22Rv1 (cell line): ENCODE results near the gene CGNL1.

ENCODE experiments used
- ZFX ChIP-seq: fragments of 450-650 bp; IDR thresholded peaks from 2 replicates; pipeline ENCODE4 v1.6.1; 2017; ENCODE audit warnings: antibody characterized with exemption, borderline replicate concordance
- TF ChIP-seq, protein P1 (sequence below): fragments of 450-650 bp; IDR thresholded peaks from 2 replicates; pipeline ENCODE4 v1.5.1; 2017; ENCODE audit warnings: mild to moderate bottlenecking

DNA sequence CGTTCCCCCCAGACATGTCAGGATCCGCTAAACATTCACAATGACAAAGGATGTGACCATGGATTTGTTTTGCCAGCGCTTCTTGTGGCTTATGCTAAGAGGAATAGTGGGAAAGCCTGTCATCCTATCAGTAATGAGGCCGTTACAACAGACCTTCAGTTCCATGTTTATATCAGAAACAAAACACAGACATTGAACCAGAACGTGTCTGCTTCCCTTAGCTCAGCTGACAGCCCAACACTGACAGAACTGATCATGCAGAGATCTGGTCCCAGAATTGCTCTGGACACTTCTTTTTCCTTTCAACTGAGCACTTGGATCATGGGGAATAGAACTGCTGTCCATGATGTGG, 157.1 kb downstream of the CGNL1 start:
- TF ChIP-seq, protein P1, sequence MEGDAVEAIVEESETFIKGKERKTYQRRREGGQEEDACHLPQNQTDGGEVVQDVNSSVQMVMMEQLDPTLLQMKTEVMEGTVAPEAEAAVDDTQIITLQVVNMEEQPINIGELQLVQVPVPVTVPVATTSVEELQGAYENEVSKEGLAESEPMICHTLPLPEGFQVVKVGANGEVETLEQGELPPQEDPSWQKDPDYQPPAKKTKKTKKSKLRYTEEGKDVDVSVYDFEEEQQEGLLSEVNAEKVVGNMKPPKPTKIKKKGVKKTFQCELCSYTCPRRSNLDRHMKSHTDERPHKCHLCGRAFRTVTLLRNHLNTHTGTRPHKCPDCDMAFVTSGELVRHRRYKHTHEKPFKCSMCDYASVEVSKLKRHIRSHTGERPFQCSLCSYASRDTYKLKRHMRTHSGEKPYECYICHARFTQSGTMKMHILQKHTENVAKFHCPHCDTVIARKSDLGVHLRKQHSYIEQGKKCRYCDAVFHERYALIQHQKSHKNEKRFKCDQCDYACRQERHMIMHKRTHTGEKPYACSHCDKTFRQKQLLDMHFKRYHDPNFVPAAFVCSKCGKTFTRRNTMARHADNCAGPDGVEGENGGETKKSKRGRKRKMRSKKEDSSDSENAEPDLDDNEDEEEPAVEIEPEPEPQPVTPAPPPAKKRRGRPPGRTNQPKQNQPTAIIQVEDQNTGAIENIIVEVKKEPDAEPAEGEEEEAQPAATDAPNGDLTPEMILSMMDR = no peak
- TF ChIP-seq ZFX = no peak
